Kidney (tissue), 14 donors: Measurements from ENCODE around the gene RBM19. TPM values are rescaled to one million over a fixed set of nuclear protein-coding genes. Genes with fewer than 3 reads are reported as not detected.

Source experiments
- DNase-seq, 5 donors: peaks; one replicate each; pipeline ENCODE4 v3.0.0-alpha.2; 2013 to 2020
- FAIRE-seq: peaks from 2 replicates; lab custom pipeline; 2012; peaks lifted over from hg19 to GRCh38; lab: Jason Lieb, UNC
- H3K27ac ChIP-seq, 2 donors: one replicate each; pipeline ENCODE4 v1.7.0; 2013; ENCODE audit warnings: low read depth in 2 of 2, low read length in 2 of 2, inconsistent platforms in 1 of 2
- H3K27me3 ChIP-seq: one replicate; pipeline ENCODE4 v1.7.1; 2013; ENCODE audit warnings: low read length, inconsistent platforms; ENCODE audit not compliant: control insufficient read depth, insufficient read depth
- H3K36me3 ChIP-seq, 3 donors: one replicate each; pipeline versions ENCODE4 v1.7.0 to v1.7.1; 2013; ENCODE audit warnings: low read length in 3 of 3, control low read depth in 1 of 3, inconsistent platforms in 1 of 3; ENCODE audit not compliant: insufficient read depth in 3 of 3, control insufficient read depth in 2 of 3
- H3K4me1 ChIP-seq, 3 donors: one replicate each; pipeline versions ENCODE4 v1.7.0 to v1.7.1; 2013; ENCODE audit warnings: low read length in 3 of 3, inconsistent platforms in 1 of 3, low read depth in 1 of 3; ENCODE audit not compliant: control insufficient read depth in 2 of 3, insufficient read depth in 2 of 3
- H3K4me3 ChIP-seq, 3 donors: one replicate each; pipeline versions ENCODE4 v1.7.0 to v1.8.1; 2013; ENCODE audit warnings: low read length in 3 of 3, control low read depth in 1 of 3, inconsistent platforms in 1 of 3
- H3K9ac ChIP-seq, 3 donors: one replicate each; pipeline versions ENCODE4 v1.7.0 to v1.7.1; 2013; ENCODE audit warnings: low read length in 3 of 3, control low read depth in 1 of 3, inconsistent platforms in 1 of 3
- H3K9me3 ChIP-seq, 3 donors: one replicate each; pipeline versions ENCODE4 v1.7.0 to v1.7.1; 2013; ENCODE audit warnings: low read length in 3 of 3, control low read depth in 1 of 3, inconsistent platforms in 1 of 3; ENCODE audit not compliant: control insufficient read depth in 2 of 3, insufficient read depth in 1 of 3
- intact Hi-C: fragments of 100-400 bp; cut with DNase I; formaldehyde crosslinking; loops from one replicate; pipeline ENCODE4 v1.11.1; 2022
- polyA plus RNA-seq: library from polyadenylated mRNA; stranded (reverse); fragments of 350-450 nt; fragmentation: Illumina TruSeq; extraction: RNeasy Lipid Tissue Mini Kit (QIAGEN cat#74804); gene quantifications from one replicate; pipeline ENCODE4 v1.2.3, GENCODE V29; 2014; ENCODE audit warnings: low read depth, low replicate concordance; ENCODE audit not compliant: insufficient read depth
- total RNA-seq: library from RNA; stranded (reverse); fragmentation: NEBNext Ultra II Directional; extraction: Animal tissue kit (Norgen Biotek cat#: 25700); gene quantifications from one replicate; pipeline ENCODE4 v1.2.1, GENCODE V29; 2021
- TF ChIP-seq, protein P1 (sequence below): IDR thresholded peaks from 3 replicates; pipeline ENCODE4 v1.5.1; 2012; ENCODE audit warnings: mild to moderate bottlenecking, moderate library complexity, borderline replicate concordance; ENCODE audit not compliant: insufficient read depth; ENCODE audit errors: extremely low read depth
- donor health status: control.
- donor health status: control.
- donor health status: control.
- donor health status: control.
- donor health status: control.
- donor health status: DM: yes; HTN: yes; CAD: no.
- donor health status: Normal renal cell carcinoma (clear cell type).

Gene RBM19
- total and polyA plus RNA-seq, 2 donors from 2014 or later, result 12.3 to 34.7 TPM

DNA sequence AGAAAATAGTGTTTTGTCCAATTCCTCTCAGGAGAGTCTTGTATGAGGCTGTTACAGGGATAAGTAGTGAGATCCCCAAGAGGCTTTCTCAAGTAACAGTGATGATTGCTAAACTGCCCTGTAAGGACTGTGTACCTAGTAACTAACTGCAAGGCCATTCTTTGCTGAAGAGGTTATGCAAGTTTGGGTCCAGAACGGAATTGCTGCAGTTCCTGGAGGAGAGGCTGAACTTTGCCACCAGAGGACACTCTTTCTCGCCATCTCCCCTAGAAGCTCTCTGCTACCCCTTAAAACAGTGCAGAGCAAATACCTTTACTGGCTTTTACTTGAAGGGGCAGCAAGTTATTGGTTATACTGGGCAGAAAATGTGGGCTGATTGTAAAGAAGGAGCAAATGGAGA is 180.0 kb downstream of the RBM19 start:
- Histone ChIP-seq H3K4me1 (no peaks in the 10 kb centered on the region), H3K36me3 (no peaks in the 10 kb centered on the region), H3K9ac (no peak overlapping the region), H3K27me3 (no peaks in the 10 kb centered on the region), H3K27ac (no peak overlapping the region), H3K4me3 (no peak overlapping the region), H3K9me3 (peaks cover 0 to 3% (median 0%) of the 10 kb centered on the region in 3 donors)
- TF ChIP-seq, protein P1, sequence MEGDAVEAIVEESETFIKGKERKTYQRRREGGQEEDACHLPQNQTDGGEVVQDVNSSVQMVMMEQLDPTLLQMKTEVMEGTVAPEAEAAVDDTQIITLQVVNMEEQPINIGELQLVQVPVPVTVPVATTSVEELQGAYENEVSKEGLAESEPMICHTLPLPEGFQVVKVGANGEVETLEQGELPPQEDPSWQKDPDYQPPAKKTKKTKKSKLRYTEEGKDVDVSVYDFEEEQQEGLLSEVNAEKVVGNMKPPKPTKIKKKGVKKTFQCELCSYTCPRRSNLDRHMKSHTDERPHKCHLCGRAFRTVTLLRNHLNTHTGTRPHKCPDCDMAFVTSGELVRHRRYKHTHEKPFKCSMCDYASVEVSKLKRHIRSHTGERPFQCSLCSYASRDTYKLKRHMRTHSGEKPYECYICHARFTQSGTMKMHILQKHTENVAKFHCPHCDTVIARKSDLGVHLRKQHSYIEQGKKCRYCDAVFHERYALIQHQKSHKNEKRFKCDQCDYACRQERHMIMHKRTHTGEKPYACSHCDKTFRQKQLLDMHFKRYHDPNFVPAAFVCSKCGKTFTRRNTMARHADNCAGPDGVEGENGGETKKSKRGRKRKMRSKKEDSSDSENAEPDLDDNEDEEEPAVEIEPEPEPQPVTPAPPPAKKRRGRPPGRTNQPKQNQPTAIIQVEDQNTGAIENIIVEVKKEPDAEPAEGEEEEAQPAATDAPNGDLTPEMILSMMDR, result no peak
- no peak for FAIRE-seq
- no peak for DNase-seq
- intact Hi-C loops, result no loop called here

DNA sequence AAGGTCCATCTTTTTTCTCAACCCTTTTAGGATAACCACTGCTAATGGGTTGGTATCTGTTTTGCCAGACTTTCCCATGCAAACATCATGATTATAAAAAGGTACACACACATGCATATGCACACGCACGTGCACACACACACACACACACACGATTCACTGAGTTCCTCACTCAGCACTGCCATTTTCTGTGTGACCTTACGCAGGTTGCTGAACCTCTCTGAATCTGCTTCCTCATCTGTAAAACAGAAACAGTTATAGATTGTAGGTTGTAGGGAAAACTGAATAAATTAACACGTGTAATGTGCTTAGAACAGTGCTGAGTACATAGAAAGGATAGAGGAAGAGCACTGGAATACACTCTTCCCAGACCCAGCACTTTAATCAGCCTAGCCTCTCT is 182.3 kb downstream of the RBM19 start:
- Histone ChIP-seq H3K4me3 (no peak overlapping the region), H3K27me3 (no peaks in the 10 kb centered on the region), H3K4me1 (no peaks in the 10 kb centered on the region), H3K27ac (no peak overlapping the region), H3K9ac (no peak overlapping the region), H3K36me3 (no peaks in the 10 kb centered on the region), H3K9me3 (peaks cover 0 to 3% (median 0%) of the 10 kb centered on the region in 3 donors)
- no peak for FAIRE-seq
- intact Hi-C loops, result no loop called here
- TF ChIP-seq, protein P1, result no peak
- DNase-seq, result no peak

DNA sequence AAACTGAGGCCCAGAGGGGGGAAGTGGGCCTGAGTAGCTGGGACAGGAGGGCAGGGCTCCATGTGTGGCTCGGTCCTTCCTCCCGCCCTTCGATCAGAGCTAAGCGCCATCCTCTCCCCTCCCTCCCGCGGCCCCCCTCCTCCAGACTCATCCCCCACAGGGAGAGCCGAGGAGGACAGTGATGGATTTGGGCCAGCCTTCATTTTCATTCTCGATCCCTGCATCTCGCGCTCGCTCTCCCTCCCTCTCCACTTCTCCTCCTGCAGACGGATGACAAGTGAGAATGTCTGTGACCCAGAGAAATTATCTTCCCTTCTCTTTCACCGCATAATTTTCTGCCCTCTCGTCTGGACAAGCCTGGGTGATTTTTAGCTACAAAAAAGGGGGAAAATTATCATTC is 183.3 kb downstream of the RBM19 start:
- DNase-seq (peak in 3 of 5 donors; percentile 59 to 66 (median 66)), FAIRE-seq (no peak)
- intact Hi-C loops, result no loop called here

More for the DNA sequence above, 183.3 kb downstream of the RBM19 start:
- Histone ChIP-seq H3K9me3 (peaks cover 0 to 3% (median 0%) of the 10 kb centered on the region in 3 donors), H3K36me3 (no peaks in the 10 kb centered on the region), H3K27ac (no peak overlapping the region), H3K4me3 (no peak overlapping the region), H3K9ac (no peak overlapping the region), H3K27me3 (peaks cover 2% of the 10 kb centered on the region), H3K4me1 (no peaks in the 10 kb centered on the region)
- TF ChIP-seq, protein P1, result no peak
